GM18526 (cell line): ENCODE measurements around the gene YY1.

Source experiments
- POLR2A ChIP-seq: IDR thresholded peaks from 3 replicates; pipeline ENCODE4 v1.6.1; 2011; ENCODE audit not compliant: insufficient read length; ENCODE audit errors: extremely low read depth

YY1 gene

DNA sequence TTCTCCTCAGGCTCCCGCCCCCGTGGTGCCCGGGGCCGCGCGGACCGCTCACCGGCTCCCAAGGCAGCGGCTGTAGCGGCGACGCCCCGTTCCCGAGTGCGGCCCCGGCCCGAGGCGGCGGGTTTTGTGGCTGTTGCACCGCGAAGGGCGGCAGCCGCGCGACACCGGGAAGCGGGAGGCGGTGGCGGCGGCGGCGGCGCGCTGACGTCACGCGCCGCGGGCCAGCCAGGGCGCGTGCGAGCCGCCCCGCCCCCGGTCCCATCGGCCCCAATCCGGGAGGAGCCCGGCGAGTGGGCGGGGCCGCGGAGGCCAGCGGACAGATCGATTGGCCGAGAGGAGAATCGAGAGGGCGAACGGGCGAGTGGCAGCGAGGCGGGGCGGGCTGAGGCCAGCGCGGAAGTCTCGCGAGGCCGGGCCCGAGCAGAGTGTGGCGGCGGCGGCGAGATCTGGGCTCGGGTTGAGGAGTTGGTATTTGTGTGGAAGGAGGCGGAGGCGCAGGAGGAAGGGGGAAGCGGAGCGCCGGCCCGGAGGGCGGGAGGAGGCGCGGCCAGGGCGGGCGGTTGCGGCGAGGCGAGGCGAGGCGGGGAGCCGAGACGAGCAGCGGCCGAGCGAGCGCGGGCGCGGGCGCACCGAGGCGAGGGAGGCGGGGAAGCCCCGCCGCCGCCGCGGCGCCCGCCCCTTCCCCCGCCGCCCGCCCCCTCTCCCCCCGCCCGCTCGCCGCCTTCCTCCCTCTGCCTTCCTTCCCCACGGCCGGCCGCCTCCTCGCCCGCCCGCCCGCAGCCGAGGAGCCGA is at the start of gene YY1:
TSS of gene YY1 (plus strand) at position 726 of the 792 bp plus-strand sequence. CDS start 101 bp downstream, outside the sequence.
- peak; percentile 48 for TF ChIP-seq POLR2A

DNA sequence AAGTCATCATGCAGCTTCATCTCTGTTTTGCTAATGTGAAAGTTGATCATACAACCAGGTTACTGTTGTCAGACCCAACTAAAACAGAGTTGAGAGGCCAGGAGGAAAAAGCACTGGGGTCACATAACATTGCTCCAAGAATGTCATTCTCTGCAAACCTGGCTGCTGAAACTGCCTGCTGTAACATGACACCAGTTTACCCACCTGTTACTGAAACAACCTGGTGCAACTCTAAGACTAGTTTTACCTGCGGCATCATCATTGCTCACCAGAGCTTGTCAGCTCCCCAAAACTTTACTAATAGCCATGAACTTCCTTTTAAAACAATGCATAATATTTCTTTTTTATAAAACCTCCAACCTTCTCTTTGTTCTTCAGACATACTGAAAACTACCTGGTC is 48.8 kb upstream of the YY1 start:
- no peak for TF ChIP-seq POLR2A

DNA sequence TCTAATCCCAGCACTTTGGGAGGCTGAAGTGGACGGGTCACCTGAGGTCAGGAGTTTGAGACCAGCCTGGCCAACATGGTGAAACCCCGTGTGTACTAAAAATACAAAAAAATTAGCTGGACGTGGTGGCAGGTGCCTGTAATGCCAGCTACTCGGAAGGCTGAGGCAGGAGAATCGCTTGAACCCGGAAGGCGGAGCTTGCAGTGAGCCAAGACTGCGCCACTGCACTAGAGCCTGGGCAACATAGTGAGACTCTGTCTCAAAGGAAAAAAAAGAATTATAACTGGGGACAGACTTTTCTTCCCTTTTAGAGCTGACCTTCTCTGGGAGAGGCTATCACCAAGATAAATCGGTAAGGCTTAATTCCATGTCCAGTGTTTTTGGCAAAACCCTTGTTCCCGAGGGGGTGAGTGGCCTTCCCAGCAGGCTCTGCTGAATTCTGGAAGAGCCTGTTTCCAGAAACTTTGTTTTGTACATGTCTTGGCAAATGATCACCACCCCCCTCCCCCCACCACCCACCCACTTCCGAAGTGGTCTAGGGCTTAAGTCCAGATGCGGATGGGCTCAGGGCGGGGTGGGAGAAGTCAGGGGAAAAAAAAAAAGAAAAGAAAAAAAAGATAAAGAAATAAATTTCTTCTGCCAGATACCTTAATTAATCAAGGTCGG is 47.2 kb upstream of the YY1 start:
- TF ChIP-seq POLR2A = no peak

DNA sequence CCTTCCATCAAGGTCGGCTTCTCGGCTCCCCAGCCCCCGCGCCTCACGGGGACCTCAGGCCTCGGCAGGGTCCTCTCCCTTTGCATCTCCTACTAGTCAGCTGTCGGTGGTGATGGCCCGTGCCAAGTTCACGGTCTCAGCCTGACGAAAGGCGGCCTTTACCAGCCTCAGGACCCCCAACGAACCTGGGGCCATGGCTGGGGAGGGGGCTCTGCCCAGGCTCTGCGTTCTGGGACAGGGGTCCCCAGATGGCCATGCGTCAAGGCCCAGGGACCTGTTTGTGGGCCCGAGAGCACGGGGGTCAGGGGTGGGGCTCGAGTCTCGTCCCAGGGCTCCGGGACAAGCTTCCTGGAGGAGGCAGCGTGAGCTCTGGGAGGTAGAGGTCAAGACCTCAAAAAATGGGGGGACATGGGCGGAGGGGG is 46.7 kb upstream of the YY1 start:
- no peak for TF ChIP-seq POLR2A

DNA sequence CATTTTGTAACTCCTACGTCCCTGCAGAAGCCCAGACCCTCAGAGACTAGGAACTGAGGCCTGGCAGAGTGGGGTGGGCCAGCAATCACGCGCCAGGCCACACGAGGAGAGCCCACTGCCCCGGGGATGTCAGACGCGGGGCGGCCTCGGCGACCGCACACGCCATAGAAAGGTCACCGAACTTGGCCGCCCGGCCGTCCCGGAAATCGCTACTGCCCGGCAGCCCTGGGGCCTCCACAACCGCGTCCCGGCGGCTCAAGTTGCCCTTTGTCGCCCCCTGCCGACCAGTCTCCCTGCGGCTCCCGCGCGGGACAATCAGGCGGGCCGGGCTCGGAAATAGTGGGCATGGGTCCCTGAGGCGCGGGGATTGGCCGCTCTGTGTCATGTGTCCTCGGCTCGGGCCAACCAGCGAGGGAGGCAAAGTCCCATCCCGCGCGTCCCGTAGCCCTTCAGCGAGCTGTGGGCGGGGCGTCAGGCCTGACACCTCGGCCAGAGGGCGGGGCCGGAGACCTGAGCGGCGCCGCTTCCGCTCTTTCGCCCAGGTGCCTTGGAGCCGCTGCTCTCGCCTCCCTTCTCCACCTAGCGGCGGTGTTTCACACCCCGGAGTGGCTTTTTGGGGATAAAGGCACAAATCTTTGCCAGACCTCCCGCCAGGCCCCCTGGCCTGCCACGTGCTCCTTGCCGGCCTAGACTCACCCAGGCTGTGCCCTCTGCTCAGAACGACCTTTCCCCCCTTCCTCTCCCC is 46.1 kb upstream of the YY1 start:
- peak; percentile 57 for TF ChIP-seq POLR2A

DNA sequence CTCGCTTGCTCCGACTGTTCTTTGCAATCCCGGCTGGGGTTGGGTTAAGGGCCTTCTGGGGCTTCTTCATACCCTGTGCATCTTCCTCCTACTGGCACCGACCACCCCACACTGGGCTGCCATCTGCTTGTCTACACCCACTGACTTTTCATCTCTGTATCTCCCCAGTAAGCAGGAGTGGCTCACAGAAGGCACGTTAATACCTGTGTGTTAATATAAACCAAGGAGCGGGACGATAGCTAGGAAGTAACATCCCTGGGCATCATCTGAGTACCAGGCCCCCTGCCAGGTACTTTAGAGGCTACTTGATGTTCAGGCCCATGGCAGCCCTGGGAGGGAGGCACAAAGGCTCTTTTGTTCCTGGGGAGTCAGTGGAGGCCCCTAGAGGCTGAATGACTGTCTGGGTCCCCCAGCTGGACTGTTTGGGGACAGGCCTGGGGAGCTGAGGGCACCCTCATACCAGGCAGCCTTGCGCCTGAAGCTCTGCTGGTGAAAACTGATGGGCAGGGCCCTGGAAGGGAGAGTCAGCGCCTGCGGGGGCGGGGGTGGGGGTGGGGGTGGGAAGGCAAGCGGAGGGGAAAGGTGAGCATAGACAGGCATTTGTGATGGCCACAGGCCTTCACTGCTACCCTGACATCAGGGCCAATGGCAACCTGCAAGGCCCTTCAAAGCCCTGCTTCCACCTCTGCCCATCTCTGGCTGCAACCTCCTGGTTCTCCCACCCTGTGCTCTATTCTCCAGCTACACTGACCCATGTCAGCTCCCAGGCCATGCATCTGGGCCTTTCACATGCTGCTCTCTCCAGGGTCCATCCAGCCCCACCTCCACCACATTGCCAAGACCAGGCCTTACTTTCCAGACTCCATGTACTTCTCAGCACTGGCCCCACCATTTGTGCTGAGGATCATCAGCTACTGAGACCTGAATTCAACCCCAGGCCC is 45.3 kb upstream of the YY1 start:
- TF ChIP-seq POLR2A = no peak

DNA sequence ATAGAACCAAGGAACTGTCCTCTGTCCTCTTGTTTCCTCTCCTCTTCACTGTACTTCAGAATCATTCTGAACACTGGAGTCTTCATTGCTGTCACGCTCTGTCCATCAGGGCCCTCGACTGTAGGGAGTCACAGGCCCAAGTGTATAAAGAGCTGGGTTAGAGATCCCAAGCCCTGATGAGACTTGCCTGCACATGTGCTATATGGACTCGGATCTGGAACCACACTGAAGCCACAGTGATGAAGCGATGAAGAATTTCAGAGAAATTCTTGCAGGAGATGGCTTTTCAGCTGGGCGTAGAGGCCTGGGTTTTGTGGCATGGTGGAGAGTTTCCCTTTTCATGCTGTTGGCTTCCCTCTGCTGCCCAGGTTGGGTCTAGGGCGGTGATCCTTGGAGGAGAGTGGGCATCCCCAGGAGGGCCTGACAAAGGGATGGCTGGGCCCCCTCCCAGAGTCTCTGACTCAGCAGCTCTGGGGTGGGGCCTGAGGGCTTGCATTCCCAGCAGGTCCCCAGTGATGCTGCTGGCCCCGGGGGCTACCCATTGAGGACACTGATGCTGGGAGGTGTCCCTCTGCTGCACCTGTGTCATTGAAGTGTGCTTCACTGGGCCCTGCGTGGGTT is 39.6 kb upstream of the YY1 start:
- no peak for TF ChIP-seq POLR2A

DNA sequence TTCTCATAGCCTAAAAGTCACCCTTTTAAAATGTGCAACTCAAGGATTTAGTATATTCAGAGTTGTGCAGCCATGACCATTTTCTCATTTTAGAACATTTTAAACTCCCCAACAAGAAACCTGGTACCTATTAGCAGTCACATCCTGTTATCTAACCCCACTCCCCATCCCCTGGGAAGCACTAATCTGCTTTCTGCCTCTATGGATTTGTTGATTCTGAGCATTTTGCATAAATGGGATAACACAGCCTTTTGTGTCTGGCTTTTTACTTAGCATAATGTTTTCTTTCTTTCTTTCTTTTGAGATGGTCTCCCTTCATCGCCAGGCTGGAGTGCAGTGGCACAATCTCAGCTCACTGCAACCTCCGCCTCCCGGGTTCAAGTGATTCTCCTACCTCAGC is 38.6 kb upstream of the YY1 start:
- no peak for TF ChIP-seq POLR2A

DNA sequence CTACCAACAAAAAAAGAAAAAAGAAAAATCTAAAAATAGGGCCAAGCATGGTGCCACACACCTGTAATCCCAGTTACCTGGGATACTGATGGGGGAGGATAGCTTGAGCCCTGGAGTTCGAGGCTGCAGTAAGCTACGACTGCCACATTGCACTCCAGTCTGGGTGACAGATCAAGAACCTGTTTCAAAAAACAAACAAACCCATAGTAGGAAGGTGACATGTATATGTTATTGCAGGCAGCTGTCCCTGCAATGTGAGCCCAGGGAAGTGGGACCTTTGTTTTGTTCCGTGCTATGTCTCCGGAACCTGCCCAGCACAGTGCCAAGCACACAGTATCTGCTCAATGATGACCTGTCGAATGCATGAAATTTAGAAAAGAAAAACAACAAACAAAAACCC is 37.2 kb upstream of the YY1 start:
- no peak for TF ChIP-seq POLR2A

DNA sequence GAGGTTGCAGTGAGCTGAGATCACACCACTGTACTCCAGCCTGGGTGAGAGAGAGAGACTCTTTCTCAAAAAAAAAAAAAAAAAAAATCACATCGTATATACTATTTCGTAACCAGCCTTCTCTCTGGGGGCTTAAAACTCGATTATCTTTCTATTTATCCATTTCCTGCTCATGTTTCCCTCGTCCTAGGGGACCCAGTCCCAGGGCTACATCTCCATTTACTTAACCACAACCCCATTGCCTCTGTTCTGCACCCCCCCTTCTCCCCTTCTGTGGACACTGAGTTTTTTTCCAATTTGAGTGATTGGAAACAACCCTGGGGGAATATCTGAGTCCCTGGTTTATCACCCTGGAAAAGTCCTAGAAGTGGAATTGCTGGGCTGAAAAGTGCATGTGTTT is 36.2 kb upstream of the YY1 start:
- no peak for TF ChIP-seq POLR2A

DNA sequence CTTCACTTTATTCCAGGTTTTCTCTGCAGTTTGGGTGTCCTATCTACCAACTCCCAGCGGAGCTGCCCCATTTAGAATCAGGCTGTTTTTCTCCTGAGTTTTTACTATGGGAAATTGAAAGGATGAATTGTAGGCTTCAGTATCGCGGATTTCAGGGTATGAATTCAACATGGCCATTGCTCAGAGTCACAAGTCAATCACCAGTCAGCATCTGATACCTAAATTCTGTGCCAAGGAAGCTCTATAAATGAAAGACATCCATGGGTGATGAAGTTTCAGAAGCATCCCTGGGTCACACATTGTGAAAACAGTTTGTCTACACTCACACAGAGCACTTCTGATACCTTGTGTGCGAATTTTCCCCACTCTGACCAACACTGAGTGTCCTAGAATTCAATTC is 35.8 kb upstream of the YY1 start:
- no peak for TF ChIP-seq POLR2A

DNA sequence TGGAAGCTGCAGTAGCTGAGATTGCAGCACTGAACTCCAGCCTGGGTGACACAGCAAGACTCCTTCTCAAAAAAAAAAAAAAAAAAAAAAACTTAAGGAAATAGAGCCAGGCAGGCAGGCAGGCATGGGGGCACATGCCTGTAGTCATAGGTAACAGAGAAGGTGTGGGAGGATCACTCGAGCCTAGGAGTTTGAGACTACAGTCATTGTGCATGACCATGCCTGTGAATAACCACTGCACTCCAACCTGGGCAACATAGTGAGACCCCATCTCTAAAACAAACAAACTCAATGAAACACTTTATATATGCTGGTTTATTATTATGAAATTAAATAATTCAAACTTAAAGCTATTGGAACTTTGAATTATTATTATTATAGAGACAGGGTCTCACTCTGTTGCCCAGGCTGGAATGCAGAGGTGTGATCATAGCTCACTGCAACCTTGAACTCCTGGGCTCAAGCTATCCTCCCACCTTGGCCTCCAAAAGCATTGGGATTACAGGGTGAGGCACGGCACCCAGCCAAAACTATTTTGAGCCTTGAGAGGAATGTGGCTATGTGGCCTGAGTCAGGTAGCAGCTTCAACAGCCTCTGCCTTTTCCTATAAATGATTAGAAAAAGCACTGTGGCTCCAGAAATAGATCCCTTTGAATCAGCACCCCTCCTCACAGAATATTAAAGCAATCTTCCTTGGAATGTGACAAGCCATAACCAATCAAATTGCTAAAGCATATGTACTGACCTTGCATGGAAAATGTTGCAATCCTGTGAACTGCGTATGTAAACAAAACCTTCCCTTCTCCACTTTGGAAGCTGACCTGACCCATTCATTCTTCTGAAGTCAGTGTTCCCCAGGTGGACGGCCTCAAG is 34.7 kb upstream of the YY1 start:
- no peak for TF ChIP-seq POLR2A

DNA sequence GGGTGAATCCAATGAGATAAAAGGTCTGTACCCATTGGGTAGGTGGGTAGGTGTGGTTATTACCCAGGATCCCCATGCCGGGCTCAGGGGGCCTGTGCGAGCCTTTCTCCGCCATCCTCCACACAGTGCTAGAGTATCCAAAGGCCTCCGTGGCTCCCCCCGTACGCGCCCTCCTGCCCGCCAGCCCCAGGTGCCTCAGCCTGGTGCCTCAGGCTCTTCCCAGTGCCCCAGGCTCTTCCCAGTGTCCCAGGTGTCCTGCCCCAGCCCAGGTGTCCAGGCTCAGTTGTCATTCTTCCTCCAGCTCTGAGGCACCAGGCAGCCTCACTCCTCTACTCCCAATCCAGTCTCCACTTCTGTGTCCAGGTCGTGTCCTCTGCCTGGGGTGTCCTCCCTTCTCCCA is 27.6 kb upstream of the YY1 start:
- TF ChIP-seq POLR2A = no peak
